ENCODE measurements around the gene ARHGAP15. TPM values are rescaled to one million over a fixed set of nuclear protein-coding genes. Genes with fewer than 3 reads are reported as not detected.

ARHGAP15 gene
- total RNA-seq, 1 donor from 2014 or later, result not detected

DNA sequence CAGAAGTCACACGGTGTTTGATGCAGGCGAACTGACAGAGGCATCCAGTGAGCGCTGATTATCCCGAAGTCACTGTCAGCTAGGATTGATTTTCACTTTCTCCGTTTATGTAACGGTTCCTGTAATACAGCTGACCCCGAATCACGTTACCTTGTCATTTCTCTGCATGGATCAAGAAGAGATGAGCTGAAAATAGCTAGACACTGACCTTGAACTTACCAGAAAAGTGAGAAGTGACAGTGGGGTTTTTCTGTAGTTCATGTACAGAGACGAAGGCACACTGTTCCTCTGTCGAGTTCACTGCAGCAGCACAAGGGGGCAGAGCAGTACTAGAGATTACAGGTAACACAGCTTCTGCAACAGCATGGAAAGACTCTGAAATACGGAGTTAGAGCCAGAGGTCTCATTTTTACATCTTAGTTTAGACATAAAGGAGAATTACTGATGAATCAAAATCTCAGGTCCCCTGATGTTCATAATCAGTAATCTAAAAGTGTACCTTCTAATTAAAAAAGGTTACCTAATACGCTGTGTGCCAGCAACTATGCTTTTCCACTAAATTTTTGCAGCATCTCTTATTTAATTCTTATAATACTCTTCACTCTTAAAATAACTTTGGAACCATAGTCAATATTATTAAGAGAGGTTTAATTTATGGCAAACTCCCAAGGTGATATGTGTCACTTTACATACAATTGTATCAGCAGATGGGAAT, 33.1 kb downstream of the ARHGAP15 start:
- H3K4me3 Mint-ChIP-seq (ENCODE audit: unreplicated experiment), result no peak overlapping the region
- no peaks in the 10 kb centered on the region for H3K36me3 ChIP-seq (ENCODE audit: insufficient read depth, low read length)
- H3K4me3 ChIP-seq (ENCODE audit: insufficient read depth, low read depth, low read length), result no peak overlapping the region
- H3K9me3 Mint-ChIP-seq (ENCODE audit: unreplicated experiment), result no peaks in the 10 kb centered on the region
- no peak overlapping the region for H3K27ac ChIP-seq (ENCODE audit: low read depth, low read length)
- H3K4me2 ChIP-seq (ENCODE audit: low read length), result peak overlapping the region; percentile 30
- no peaks in the 10 kb centered on the region for H3K36me3 Mint-ChIP-seq (ENCODE audit: low read depth, unreplicated experiment)
- H3K9me3 ChIP-seq (ENCODE audit: insufficient read depth, low read depth, low read length), result no peaks in the 10 kb centered on the region
- H3K79me2 ChIP-seq (ENCODE audit: insufficient read depth, low read length), result no peaks in the 10 kb centered on the region
- no peak overlapping the region for H3K27ac Mint-ChIP-seq (ENCODE audit: unreplicated experiment)
- no peak overlapping the region for H3K9ac ChIP-seq (ENCODE audit: low read length)
- no peak for TF ChIP-seq EZH2 (IDR thresholded peaks at IDR 0.05; ENCODE audit: insufficient read depth, low read length)
- TF ChIP-seq, protein P1, sequence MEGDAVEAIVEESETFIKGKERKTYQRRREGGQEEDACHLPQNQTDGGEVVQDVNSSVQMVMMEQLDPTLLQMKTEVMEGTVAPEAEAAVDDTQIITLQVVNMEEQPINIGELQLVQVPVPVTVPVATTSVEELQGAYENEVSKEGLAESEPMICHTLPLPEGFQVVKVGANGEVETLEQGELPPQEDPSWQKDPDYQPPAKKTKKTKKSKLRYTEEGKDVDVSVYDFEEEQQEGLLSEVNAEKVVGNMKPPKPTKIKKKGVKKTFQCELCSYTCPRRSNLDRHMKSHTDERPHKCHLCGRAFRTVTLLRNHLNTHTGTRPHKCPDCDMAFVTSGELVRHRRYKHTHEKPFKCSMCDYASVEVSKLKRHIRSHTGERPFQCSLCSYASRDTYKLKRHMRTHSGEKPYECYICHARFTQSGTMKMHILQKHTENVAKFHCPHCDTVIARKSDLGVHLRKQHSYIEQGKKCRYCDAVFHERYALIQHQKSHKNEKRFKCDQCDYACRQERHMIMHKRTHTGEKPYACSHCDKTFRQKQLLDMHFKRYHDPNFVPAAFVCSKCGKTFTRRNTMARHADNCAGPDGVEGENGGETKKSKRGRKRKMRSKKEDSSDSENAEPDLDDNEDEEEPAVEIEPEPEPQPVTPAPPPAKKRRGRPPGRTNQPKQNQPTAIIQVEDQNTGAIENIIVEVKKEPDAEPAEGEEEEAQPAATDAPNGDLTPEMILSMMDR (IDR thresholded peaks at IDR 0.05; ENCODE audit: insufficient read depth, low read depth, low read length), result peak; percentile 62
- no peaks in the 10 kb centered on the region for H3K4me1 ChIP-seq (ENCODE audit: insufficient read depth, low read length)
- H3K27me3 ChIP-seq (ENCODE audit: insufficient read depth, low read length), result peaks cover 15% of the 10 kb centered on the region
- no peaks in the 10 kb centered on the region for H3K4me1 Mint-ChIP-seq (ENCODE audit: low read depth, unreplicated experiment)
- H3K27me3 Mint-ChIP-seq (ENCODE audit: low read depth, unreplicated experiment), result no peaks in the 10 kb centered on the region
- DNase-seq (ENCODE audit: low read depth) (peak; percentile 19), FAIRE-seq (no peak)
- H4K20me1 ChIP-seq (ENCODE audit: insufficient read depth, low read length), result no peaks in the 10 kb centered on the region
- H2AFZ ChIP-seq (ENCODE audit: low read depth, low read length), result no peak overlapping the region

- H3K4me2 ChIP-seq (ENCODE audit: low read length), result no peak overlapping the region
- no peak overlapping the region for H3K4me3 ChIP-seq (ENCODE audit: insufficient read depth, low read depth, low read length)
- no peak for TF ChIP-seq EZH2 (IDR thresholded peaks at IDR 0.05; ENCODE audit: insufficient read depth, low read length)
- TF ChIP-seq, protein P1 (IDR thresholded peaks at IDR 0.05; ENCODE audit: insufficient read depth, low read depth, low read length), result no peak
- H3K36me3 ChIP-seq (ENCODE audit: insufficient read depth, low read length), result no peaks in the 10 kb centered on the region
- Mint-ChIP-seq H3K4me1 (ENCODE audit: low read depth, unreplicated experiment) (no peaks in the 10 kb centered on the region), H3K9me3 (ENCODE audit: unreplicated experiment) (no peaks in the 10 kb centered on the region), H3K4me3 (ENCODE audit: unreplicated experiment) (no peak overlapping the region), H3K27ac (ENCODE audit: unreplicated experiment) (no peak overlapping the region), H3K36me3 (ENCODE audit: low read depth, unreplicated experiment) (no peaks in the 10 kb centered on the region), H3K27me3 (ENCODE audit: low read depth, unreplicated experiment) (no peaks in the 10 kb centered on the region)
- peaks cover 15% of the 10 kb centered on the region for H3K27me3 ChIP-seq (ENCODE audit: insufficient read depth, low read length)
- H4K20me1 ChIP-seq (ENCODE audit: insufficient read depth, low read length), result no peaks in the 10 kb centered on the region
- H2AFZ ChIP-seq (ENCODE audit: low read depth, low read length), result no peak overlapping the region
- no peaks in the 10 kb centered on the region for H3K79me2 ChIP-seq (ENCODE audit: insufficient read depth, low read length)
- no peaks in the 10 kb centered on the region for H3K4me1 ChIP-seq (ENCODE audit: insufficient read depth, low read length)
- no peaks in the 10 kb centered on the region for H3K9me3 ChIP-seq (ENCODE audit: insufficient read depth, low read depth, low read length)
- H3K9ac ChIP-seq (ENCODE audit: low read length), result no peak overlapping the region
- no peak for FAIRE-seq
- H3K27ac ChIP-seq (ENCODE audit: low read depth, low read length), result no peak overlapping the region
- no peak for DNase-seq (ENCODE audit: low read depth)
Measured at GRCh38 chr2:143162997-143163396, 33.8 kb downstream of the ARHGAP15 start.

DNA sequence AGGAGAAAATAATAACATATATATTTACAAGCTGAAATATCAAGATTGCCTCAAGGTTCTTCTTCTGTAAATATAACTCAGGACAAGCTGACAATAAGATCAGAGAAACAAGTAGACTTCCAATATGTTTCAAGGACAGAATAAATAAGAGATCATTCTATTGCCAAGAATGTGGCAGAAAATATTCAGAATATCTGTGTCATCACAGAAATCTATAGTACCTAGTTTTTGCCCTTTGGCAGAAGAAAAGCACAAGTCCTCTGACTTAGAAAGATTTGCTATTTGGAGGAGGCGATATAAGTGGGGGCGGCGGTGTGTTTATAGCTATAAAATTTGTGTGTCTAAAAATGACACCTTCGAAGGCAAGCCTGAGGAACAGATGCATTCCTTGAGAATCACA, 34.3 kb downstream of the ARHGAP15 start:
- Histone ChIP-seq H3K79me2 (ENCODE audit: insufficient read depth, low read length) (no peaks in the 10 kb centered on the region), H3K27me3 (ENCODE audit: insufficient read depth, low read length) (peaks cover 15% of the 10 kb centered on the region), H2AFZ (ENCODE audit: low read depth, low read length) (no peak overlapping the region), H3K4me3 (ENCODE audit: insufficient read depth, low read depth, low read length) (no peak overlapping the region), H3K4me2 (ENCODE audit: low read length) (no peak overlapping the region), H3K9ac (ENCODE audit: low read length) (no peak overlapping the region), H3K4me1 (ENCODE audit: insufficient read depth, low read length) (no peaks in the 10 kb centered on the region), H3K36me3 (ENCODE audit: insufficient read depth, low read length) (no peaks in the 10 kb centered on the region), H3K9me3 (ENCODE audit: insufficient read depth, low read depth, low read length) (no peaks in the 10 kb centered on the region), H4K20me1 (ENCODE audit: insufficient read depth, low read length) (no peaks in the 10 kb centered on the region), H3K27ac (ENCODE audit: low read depth, low read length) (no peak overlapping the region)
- H3K4me1 Mint-ChIP-seq (ENCODE audit: low read depth, unreplicated experiment), result no peaks in the 10 kb centered on the region
- H3K4me3 Mint-ChIP-seq (ENCODE audit: unreplicated experiment), result no peak overlapping the region
- H3K9me3 Mint-ChIP-seq (ENCODE audit: unreplicated experiment), result no peaks in the 10 kb centered on the region
- H3K27ac Mint-ChIP-seq (ENCODE audit: unreplicated experiment), result no peak overlapping the region
- DNase-seq (ENCODE audit: low read depth), result no peak
- TF ChIP-seq, protein P1 (IDR thresholded peaks at IDR 0.05; ENCODE audit: insufficient read depth, low read depth, low read length), result no peak
- TF ChIP-seq EZH2 (IDR thresholded peaks at IDR 0.05; ENCODE audit: insufficient read depth, low read length), result no peak
- no peaks in the 10 kb centered on the region for H3K27me3 Mint-ChIP-seq (ENCODE audit: low read depth, unreplicated experiment)
- no peak for FAIRE-seq
- H3K36me3 Mint-ChIP-seq (ENCODE audit: low read depth, unreplicated experiment), result no peaks in the 10 kb centered on the region
